H9 (cell line): ENCODE data around the gene ANKRD2. TPM values are rescaled to one million over a fixed set of nuclear protein-coding genes. Genes with fewer than 3 reads are reported as not detected.

Experiments
- DNase-seq: peaks from one replicate; pipeline ENCODE4 v3.0.0-alpha.2; 2017
- H2AFZ ChIP-seq: one replicate; pipeline ENCODE4 v1.6.1; 2013; ENCODE audit warnings: mild to moderate bottlenecking, low read length, control low read depth, moderate library complexity
- H2AK5ac ChIP-seq: 2 replicates; pipeline ENCODE4 v1.6.1; 2013; ENCODE audit warnings: low read length, control low read depth, mixed read lengths; ENCODE audit not compliant: insufficient read length
- H2BK120ac ChIP-seq: one replicate; pipeline ENCODE4 v1.6.1; 2013; ENCODE audit warnings: low read depth, mild to moderate bottlenecking, low read length, control low read depth, inconsistent platforms; ENCODE audit not compliant: poor library complexity, severe bottlenecking
- H2BK12ac ChIP-seq: 2 replicates; pipeline ENCODE4 v1.6.1; 2013; ENCODE audit warnings: low read length, control low read depth, mixed read lengths, low read depth; ENCODE audit not compliant: insufficient read length
- H2BK15ac ChIP-seq: 2 replicates; pipeline ENCODE4 v1.6.1; 2013; ENCODE audit warnings: low read depth, low read length, control low read depth
- H2BK20ac ChIP-seq: one replicate; pipeline ENCODE4 v1.6.1; 2013; ENCODE audit warnings: low read depth, mild to moderate bottlenecking, low read length, control low read depth, inconsistent platforms; ENCODE audit not compliant: poor library complexity, severe bottlenecking
- H2BK5ac ChIP-seq: 2 replicates; pipeline ENCODE4 v1.6.1; 2013; ENCODE audit warnings: low read length, control low read depth, mixed read lengths; ENCODE audit not compliant: insufficient read length
- H3K14ac ChIP-seq: 2 replicates; pipeline ENCODE4 v1.6.1; 2013; ENCODE audit warnings: low read length, control low read depth; ENCODE audit not compliant: insufficient read depth
- H3K18ac ChIP-seq: 2 replicates; pipeline ENCODE4 v1.6.1; 2013; ENCODE audit warnings: low read depth, mild to moderate bottlenecking, mixed read lengths, low read length, control low read depth; ENCODE audit not compliant: insufficient read length
- H3K23ac ChIP-seq: 2 replicates; pipeline ENCODE4 v1.6.1; 2013; ENCODE audit warnings: low read length, control low read depth, mixed read lengths, low read depth; ENCODE audit not compliant: insufficient read length
- H3K23me2 ChIP-seq: 2 replicates; pipeline ENCODE4 v1.6.1; 2013; ENCODE audit warnings: low read depth, mild to moderate bottlenecking, mixed read lengths, low read length, control low read depth; ENCODE audit not compliant: insufficient read length, poor library complexity, severe bottlenecking
- H3K27ac ChIP-seq: 2 replicates; pipeline ENCODE4 v1.5.1; 2013; ENCODE audit warnings: low read length, control low read depth, mixed read lengths, low read depth; ENCODE audit not compliant: insufficient read length
- H3K27me3 ChIP-seq: 2 replicates; pipeline ENCODE4 v1.6.1; 2013; ENCODE audit warnings: low read length, control low read depth, inconsistent platforms; ENCODE audit not compliant: insufficient read depth
- H3K4ac ChIP-seq: 2 replicates; pipeline ENCODE4 v1.6.1; 2013; ENCODE audit warnings: low read depth, mild to moderate bottlenecking, control low read depth, inconsistent platforms, low read length, moderate library complexity
- H3K4me1 ChIP-seq: 2 replicates; pipeline ENCODE4 v1.6.1; 2013; ENCODE audit warnings: low read length, control low read depth, inconsistent platforms; ENCODE audit not compliant: insufficient read depth
- H3K4me2 ChIP-seq: 2 replicates; pipeline ENCODE4 v1.6.1; 2013; ENCODE audit warnings: low read length, control low read depth, mixed read lengths; ENCODE audit not compliant: insufficient read length, insufficient read depth
- H3K56ac ChIP-seq: 2 replicates; pipeline ENCODE4 v1.6.1; 2013; ENCODE audit warnings: low read depth, mild to moderate bottlenecking, mixed read lengths, low read length, control low read depth; ENCODE audit not compliant: insufficient read length
- H3K79me1 ChIP-seq: 2 replicates; pipeline ENCODE4 v1.6.1; 2013; ENCODE audit warnings: low read depth, mild to moderate bottlenecking, moderate library complexity, low read length, control low read depth, inconsistent platforms; ENCODE audit not compliant: insufficient read depth, poor library complexity, severe bottlenecking
- H3K79me2 ChIP-seq: 2 replicates; pipeline ENCODE4 v1.6.1; 2013; ENCODE audit warnings: low read length, control low read depth, inconsistent platforms; ENCODE audit not compliant: insufficient read depth
- H3K9ac ChIP-seq: 2 replicates; pipeline ENCODE4 v1.6.1; 2013; ENCODE audit warnings: low read length, control low read depth, mixed read lengths; ENCODE audit not compliant: insufficient read length; ENCODE audit errors: extremely low read depth
- H3K9me3 ChIP-seq: one replicate; pipeline ENCODE4 v1.6.1; 2013; ENCODE audit warnings: low read depth, low read length, inconsistent platforms; ENCODE audit not compliant: control insufficient read depth
- H3T11ph ChIP-seq: one replicate; pipeline ENCODE4 v1.6.1; 2013; ENCODE audit warnings: mild to moderate bottlenecking, low read length, control low read depth, inconsistent platforms
- H4K20me1 ChIP-seq: one replicate; pipeline ENCODE4 v1.6.1; 2013; ENCODE audit not compliant: control insufficient read depth, insufficient read length, insufficient read depth
- H4K5ac ChIP-seq: 2 replicates; pipeline ENCODE4 v1.6.1; 2013; ENCODE audit warnings: low read depth, mild to moderate bottlenecking, mixed read lengths, low read length, control low read depth; ENCODE audit not compliant: insufficient read length
- H4K8ac ChIP-seq: replicated peaks from 2 replicates; pipeline ENCODE4 v1.6.1; 2013; ENCODE audit warnings: low read length, control low read depth, mixed read lengths, low read depth; ENCODE audit not compliant: insufficient read length
- H4K91ac ChIP-seq: 2 replicates; pipeline ENCODE4 v1.6.1; 2013; ENCODE audit warnings: low read depth, mild to moderate bottlenecking, moderate library complexity, mixed read lengths, low read length, control low read depth; ENCODE audit not compliant: insufficient read length
- H3K27ac Mint-ChIP-seq, 3 experiments: 2 replicates in 2 of 3; 3 replicates in 1 of 3; pipeline ENCODE4 v1.8.0; 2020 to 2021; ENCODE audit warnings: mixed read lengths in 3 of 3, mild to moderate bottlenecking in 1 of 3, moderate library complexity in 1 of 3
- H3K27me3 Mint-ChIP-seq: 2 replicates; pipeline ENCODE4 v1.8.0; 2021; ENCODE audit warnings: low read depth, mild to moderate bottlenecking, moderate library complexity, mixed read lengths
- H3K36me3 Mint-ChIP-seq, 3 experiments: 2 replicates in 2 of 3; 3 replicates in 1 of 3; pipeline ENCODE4 v1.8.0; 2020 to 2021; ENCODE audit warnings: low read depth in 3 of 3, mixed read lengths in 3 of 3; ENCODE audit not compliant: insufficient read depth in 1 of 3
- H3K4me1 Mint-ChIP-seq, 2 experiments: 2 replicates each; pipeline ENCODE4 v1.8.0; 2020; ENCODE audit warnings: mixed read lengths in 2 of 2
- H3K4me3 Mint-ChIP-seq, 2 experiments: 2 replicates in 1 of 2; 3 replicates in 1 of 2; pipeline ENCODE4 v1.8.0; 2020 to 2021; ENCODE audit warnings: mild to moderate bottlenecking in 2 of 2, mixed read lengths in 2 of 2, moderate library complexity in 1 of 2
- H3K9me3 Mint-ChIP-seq, 2 experiments: 2 replicates in 1 of 2; 3 replicates in 1 of 2; pipeline ENCODE4 v1.8.0; 2020; ENCODE audit warnings: mild to moderate bottlenecking in 2 of 2, mixed read lengths in 2 of 2, moderate library complexity in 1 of 2
- CTCF ChIP-seq: fragments of 200-600 bp; sonication (generic); conservative IDR thresholded peaks from 3 replicates; pipeline ENCODE4 v1.8.0; 2021; ENCODE audit warnings: antibody characterized with exemption, mild to moderate bottlenecking
- WGBS: extraction: QIAGEN DNeasy Blood & Tissue Kit; methylation state at CpG from one replicate; pipeline ENCODE4 v1.1.7; 2013; ENCODE audit warnings: missing lambda C conversion rate, low lambda C conversion rate, mixed read lengths; ENCODE audit not compliant: insufficient read length; ENCODE audit errors: extremely low coverage; 5-methylcytosine and 5-hydroxymethylcytosine counted together
- total RNA-seq: library from RNA; stranded (reverse); gene quantifications from 2 replicates; pipeline ENCODE4 v1.2.1, GENCODE V29; 2021

The ANKRD2 gene
- total RNA-seq, 1 experiment from 2014 or later = not detected

GRCh38 chr10:97563337-97563736 is 9.2 kb upstream of the ANKRD2 start:
- Histone ChIP-seq H3K27me3 (no peaks in the 10 kb centered on the region), H3K79me2 (no peaks in the 10 kb centered on the region), H2AFZ (no peak overlapping the region), H4K8ac (no peak overlapping the region), H4K20me1 (no peaks in the 10 kb centered on the region), H3K14ac (no peak overlapping the region), H2BK20ac (no peak overlapping the region), H2BK120ac (no peak overlapping the region), H3K56ac (no peak overlapping the region), H3K4ac (no peak overlapping the region), H2BK12ac (no peak overlapping the region), H3T11ph (no peak overlapping the region), H4K91ac (no peak overlapping the region), H3K18ac (no peak overlapping the region), H4K5ac (no peak overlapping the region), H3K4me1 (no peaks in the 10 kb centered on the region), H3K23me2 (no peaks in the 10 kb centered on the region), H3K79me1 (no peaks in the 10 kb centered on the region), H2BK15ac (no peak overlapping the region), H3K27ac (no peak overlapping the region), H3K9ac (no peak overlapping the region), H3K4me2 (no peak overlapping the region), H2AK5ac (no peak overlapping the region), H3K23ac (no peak overlapping the region), H2BK5ac (no peak overlapping the region), H3K9me3 (no peaks in the 10 kb centered on the region)
- Mint-ChIP-seq H3K27ac (no peak overlapping the region), H3K9me3 (peaks cover 15 to 27% of the 10 kb centered on the region in 2 experiments), H3K4me1 (peaks cover 7 to 9% of the 10 kb centered on the region in 2 experiments; a peak in 3 of 4 replicates), H3K27me3 (no peaks in the 10 kb centered on the region), H3K36me3 (peaks cover 12 to 15% (median 15%) of the 10 kb centered on the region in 3 experiments), H3K4me3 (no peak overlapping the region)
- no CpG with 5 or more reads among the region's 4 CpGs for WGBS
- DNase-seq = no peak
- no peak for TF ChIP-seq CTCF
